HS-27A (cell line): ENCODE results near the gene SUPT6H.
"Not testable (repeated sequence)": the region's sequence is repeated elsewhere in the genome, so short reads cannot be mapped to it uniquely, and the experiment has no call there.

Source experiments
- DNase-seq: peaks from one replicate; pipeline ENCODE4 v3.0.0-alpha.2; 2012; ENCODE audit warnings: low read depth, missing footprints

SUPT6H gene

DNA sequence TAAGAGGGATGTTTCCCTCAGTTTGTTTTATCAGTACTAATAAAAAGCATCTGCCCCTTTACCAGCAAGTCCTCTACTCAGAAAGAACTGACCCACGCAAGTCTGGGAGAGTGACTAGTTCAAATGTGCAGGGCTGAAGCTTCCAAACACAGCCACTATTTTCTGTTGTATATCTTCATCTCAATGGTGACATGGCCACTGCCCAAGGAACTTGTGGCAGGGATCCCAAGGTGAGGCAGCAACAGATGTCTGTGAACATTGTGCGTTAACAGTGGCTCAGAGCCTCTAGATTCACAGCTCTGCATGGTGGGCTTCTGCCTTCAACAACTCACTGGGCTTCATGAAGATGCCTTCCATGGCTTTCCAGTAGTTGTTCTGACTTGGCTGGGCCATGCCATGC lies 13.3 kb upstream of the SUPT6H start:
- DNase-seq, result no peak

DNA sequence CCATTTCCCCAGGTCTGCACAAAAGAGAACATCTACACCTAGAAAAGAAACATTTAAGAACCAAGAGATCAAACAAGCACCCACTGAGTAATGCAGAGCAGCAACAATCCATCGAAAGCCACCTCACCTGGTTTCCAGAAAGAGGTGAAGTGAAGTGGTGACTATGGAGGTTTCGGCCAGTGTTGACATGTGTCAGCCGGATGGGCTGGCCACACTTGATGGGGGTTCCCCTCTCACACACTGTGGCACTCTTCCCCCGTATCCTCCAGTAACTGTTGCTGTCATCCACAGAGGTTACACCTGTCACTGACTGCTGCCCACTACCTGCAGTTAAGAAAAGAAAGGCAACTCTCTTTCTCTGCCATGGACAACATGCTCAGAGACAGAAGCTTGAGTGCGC lies 6.8 kb upstream of the SUPT6H start:
- no peak for DNase-seq

GRCh38 chr17:28657756-28658155 lies 4.2 kb upstream of the SUPT6H start:
- DNase-seq, result no peak

DNA sequence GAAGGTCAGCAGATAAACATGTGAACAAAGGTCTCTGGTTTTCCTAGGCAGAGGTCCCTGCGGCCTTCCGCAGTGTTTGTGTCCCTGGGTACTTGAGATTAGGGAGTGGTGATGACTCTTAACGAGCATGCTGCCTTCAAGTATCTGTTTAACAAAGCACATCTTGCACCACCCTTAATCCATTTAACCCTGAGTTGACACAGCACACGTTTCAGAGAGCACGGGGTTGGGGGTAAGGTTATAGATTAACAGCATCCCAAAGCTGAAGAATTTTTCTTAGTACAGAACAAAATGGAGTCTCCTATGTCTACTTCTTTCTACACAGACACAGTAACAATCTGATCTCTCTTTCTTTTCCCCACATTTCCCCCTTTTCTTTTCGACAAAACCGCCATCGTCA lies 3.7 kb upstream of the SUPT6H start:
- not testable (repeated sequence) for DNase-seq

- not testable (repeated sequence) for DNase-seq
These were observed 3.1 kb upstream of the SUPT6H start for GRCh38 chr17:28658766-28659496.

DNA sequence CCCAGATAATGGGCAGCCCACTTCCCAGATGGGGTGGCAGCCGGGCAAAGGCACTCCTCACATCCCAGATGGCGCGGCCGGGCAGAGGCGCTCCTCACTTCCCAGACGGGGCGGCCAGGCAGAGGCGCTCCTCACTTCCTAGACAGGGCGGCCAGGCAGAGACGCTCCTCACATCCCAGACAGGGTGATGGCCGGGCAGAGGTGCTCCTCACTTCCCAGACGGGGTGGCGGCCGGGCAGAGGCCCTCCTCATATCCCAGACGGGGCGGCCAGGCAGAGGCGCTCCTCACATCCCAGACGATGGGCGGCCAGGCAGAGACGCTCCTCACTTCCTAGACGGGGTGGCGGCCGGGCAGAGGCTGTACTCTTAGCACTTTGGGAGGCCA lies 2.5 kb upstream of the SUPT6H start:
- DNase-seq, result not testable (repeated sequence)

DNA sequence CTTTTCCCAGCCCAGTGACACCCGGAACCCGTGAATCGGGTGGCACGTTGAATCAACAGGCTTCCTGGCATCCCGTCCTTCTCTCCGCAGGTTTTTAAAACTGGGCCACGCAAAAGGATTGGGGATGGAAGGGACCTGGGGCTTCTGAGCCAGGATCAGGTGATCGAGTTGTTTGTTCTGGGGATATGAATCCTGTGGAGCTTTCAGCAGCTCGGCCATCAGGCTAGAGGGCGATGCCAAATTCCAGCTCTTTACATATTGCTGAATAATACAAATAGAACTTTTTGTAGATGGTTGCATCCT lies 473 bp downstream of the SUPT6H start:
- no peak for DNase-seq

GRCh38 chr17:28663723-28664122 lies 1.7 kb downstream of the SUPT6H start:
- no peak for DNase-seq

DNA sequence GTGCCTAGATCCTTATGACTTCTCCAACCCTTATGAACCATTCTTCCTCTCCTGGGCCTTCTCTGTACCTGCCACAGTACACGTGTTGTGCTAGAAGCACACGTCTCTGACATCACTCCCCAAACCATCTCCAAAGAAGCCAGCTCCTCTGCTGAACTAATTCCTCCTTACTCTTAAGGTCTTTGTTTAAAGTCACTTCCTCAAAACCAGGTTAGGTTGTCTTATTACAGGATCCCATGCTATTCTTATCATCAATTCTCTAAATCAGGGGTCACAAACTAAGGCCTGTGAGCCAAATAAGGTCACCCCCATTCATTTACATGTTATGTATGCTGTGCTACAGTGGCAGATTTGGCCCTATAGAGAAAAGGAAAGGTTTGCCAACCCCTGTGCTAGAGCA lies 4.0 kb downstream of the SUPT6H start:
- no peak for DNase-seq

GRCh38 chr17:28667870-28668269 lies 5.9 kb downstream of the SUPT6H start:
- DNase-seq, result no peak

- DNase-seq, result no peak
These were observed 7.9 kb downstream of the SUPT6H start for GRCh38 chr17:28669918-28670317.

- DNase-seq, result no peak
These were observed 13.5 kb downstream of the SUPT6H start for GRCh38 chr17:28675490-28675889.

DNA sequence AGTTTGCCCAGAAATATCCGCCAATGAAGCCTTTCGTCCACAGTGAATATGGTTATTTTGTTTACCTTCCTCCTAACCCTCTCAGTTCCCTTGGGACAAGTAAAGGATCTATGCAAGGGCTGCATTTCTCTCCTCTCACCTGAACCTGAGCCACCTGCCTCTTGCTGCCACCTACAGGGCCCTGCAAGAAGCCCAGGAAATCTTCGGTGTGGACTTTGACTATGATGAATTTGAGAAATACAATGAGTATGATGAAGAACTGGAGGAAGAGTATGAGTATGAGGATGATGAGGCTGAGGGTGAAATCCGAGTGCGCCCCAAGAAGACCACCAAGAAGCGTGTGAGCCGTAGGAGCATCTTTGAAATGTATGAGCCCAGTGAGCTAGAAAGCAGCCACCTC lies 14.0 kb downstream of the SUPT6H start:
- DNase-seq, result no peak

DNA sequence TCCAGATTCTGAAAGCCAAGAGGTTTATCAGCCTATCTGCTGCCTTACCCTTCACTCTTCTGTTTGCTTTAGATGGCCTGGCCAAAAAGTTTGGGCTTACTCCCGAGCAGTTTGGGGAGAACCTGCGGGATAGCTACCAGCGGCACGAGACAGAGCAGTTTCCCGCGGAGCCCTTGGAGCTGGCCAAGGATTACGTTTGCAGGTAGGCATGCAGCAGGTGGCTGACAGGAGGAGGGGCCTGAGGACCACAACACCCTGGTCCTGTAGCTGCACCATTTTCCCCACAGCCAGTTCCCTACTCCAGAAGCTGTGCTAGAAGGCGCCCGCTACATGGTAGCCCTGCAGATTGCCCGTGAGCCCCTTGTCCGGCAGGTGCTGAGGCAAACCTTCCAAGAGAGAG lies 20.6 kb downstream of the SUPT6H start:
- DNase-seq, result no peak

DNA sequence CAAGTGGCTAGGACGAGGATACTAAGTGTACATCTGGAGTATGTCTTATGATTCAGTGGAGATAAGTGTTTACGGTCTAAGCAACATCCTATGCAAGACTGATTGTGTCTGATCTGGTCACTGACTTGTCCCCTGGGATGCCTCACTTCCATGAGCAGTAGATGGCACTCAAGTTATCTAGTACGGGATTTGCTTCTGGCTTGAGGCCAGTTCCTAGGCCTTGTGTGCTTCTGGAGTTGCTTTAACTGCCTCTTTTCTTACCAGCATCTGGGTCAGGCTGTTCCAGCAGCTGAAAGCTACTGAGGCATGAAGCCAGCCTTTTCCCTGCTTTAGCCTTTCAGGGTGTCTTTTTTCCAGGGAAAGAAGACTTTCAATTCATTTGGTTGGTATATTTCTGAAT lies 23.0 kb downstream of the SUPT6H start:
- no peak for DNase-seq

DNA sequence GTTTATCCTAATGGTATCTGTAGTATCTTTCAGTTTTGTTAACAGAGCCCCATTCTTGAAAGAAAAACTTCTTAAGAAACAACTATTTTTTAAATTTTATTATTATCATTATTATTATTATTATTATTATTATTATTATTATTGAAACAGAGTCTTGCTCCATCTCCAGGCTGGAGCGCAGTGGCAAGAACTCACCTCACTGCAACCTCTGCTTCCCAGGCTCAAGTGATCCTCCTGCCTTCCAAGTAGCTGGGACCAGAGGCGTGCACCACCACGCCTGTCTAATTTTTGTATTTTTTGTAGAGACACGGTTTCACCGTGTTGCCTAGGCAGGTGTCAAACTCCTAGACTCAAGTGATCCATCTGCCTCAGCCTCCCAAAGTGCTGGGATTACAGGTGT lies 23.4 kb downstream of the SUPT6H start:
- no peak for DNase-seq

DNA sequence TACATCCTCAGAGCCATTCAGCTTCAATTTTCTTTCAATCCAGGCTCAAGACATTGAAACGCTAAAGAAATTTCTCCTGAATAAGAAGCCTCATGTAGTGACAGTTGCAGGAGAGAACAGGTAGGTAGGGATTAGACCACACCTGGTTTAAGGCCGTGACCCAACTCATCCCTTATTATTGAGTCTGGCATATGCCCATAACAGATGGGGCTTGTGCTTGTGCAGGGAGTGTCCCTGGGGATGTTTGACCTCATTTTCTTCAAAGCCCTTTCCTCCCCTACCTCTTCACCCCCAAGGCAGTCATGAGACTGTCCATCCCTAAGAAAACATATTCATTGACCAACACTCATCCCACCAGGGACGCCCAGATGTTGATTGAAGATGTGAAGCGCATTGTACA lies 24.3 kb downstream of the SUPT6H start:
- DNase-seq, result no peak

DNA sequence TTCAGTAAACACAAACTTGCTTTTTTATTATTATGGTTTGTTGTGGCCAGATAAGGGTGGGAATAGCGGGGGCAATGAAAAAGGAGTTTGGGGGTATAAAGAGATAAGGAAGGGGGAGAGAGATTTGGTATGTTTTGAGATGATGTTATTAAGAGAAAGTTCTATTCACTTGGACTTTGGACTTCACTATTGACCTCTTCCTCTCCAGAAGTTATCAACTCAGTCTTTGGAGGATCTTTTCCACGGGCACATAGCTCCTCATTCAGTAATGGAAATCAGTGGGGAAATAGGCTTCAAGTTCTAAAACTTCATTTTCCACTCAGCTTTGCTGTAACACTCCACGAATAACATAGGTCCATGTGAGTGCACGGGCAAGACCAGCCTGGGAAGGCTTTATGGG lies 26.5 kb downstream of the SUPT6H start:
- no peak for DNase-seq

- no peak for DNase-seq
These were observed 27.0 kb downstream of the SUPT6H start for GRCh38 chr17:28689011-28689410.

DNA sequence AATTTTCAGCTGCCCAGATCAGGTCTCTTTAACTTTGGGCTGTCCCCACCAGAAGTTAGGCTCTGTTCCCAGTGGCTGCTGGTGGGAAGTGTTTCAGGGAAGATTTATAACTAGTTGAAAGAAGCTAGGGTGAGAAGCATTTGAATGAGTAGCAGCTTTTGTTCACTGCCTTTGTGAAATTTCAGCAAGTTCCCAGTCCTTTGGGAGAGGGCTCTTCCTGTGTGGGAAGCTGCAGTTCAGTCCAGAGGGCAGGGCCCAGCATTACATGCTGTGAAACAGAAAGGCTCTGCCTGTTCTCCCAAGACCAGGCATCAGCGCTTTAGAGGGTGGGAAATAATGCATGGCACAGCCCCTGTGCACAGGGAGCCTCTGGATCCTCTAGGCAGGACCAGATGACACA lies 31.9 kb downstream of the SUPT6H start:
- no peak for DNase-seq

DNA sequence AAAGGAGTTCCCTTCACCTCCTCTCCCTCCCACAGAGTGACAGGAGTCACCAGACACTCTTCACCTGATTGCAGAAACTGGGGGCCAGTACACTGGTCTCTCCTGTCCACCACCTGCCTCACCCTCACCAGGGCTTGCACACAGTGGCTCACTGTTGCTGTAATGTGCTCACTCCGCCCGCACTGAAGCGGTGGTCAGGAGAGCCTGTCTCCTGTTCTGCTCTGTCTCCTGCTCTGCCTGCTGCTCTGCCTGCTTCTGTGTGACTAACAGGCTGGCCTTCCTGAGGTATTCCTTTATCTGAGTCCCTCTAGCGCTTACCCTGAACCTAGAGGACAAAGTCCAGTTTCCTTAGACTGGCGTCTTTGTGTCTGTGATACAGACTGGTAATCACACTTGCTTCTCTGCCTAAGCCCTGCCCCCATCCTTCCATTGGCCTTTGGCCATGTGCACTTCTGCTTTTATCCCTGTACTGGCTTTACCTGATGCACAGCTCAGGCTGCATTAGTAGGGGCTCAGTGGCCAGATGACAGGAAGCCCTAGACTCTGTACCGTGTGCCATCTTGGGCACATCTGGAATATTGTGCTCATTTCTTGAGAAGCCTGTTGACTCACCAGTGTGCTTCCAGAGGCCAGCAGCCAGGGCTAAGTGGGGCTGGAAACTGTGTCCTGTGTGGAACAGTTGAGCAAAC lies 36.4 kb downstream of the SUPT6H start:
- no peak for DNase-seq

- no peak for DNase-seq
These were observed 38.3 kb downstream of the SUPT6H start for GRCh38 chr17:28700278-28700677.

DNA sequence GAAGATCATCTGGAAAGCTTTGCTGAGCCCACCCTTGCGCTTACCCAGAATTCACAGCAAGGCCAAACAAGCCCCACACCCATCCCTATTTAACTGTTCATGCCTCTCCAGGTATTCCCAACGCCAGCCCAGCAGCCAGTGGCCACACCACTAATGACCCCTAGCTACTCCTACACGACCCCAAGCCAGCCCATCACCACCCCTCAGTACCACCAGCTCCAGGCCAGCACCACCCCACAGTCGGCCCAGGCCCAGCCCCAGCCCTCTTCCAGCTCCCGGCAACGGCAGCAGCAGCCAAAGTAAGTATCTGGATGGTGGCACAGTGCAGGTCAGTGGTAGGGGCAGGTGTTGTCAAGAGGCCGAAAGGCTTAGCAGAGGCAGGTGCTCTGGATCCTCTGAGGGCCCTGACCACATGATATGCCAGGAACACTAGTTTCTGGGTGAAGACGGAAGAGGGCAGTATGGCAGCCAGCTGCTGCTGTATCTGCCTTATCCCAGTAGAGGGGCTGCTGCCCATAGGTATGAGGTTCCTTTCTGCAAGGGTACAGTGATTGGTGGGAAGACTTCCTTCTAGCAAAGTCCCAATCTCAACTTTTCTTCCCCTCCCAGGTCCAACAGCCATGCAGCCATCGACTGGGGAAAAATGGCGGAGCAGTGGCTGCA lies 39.0 kb downstream of the SUPT6H start:
- no peak for DNase-seq
